Glutamatergic neuron (in vitro differentiated cells): ENCODE results near the gene HYI. TPM values are rescaled to one million over a fixed set of nuclear protein-coding genes. Genes with fewer than 3 reads are reported as not detected.

ENCODE experiments used
- microRNA-seq: library from miRNA; unstranded; fragments of <30 nt; microRNA quantifications from one replicate; pipeline ENCODE4, GENCODE V29; 2020; ENCODE audit not compliant: unreplicated experiment
- total RNA-seq: library from RNA; stranded (reverse); fragmentation: NEBNext Ultra II Directional; extraction: Animal tissue kit (Norgen Biotek cat#: 25700); gene quantifications from one replicate; pipeline ENCODE4 v1.2.1, GENCODE V29; 2021; ENCODE audit not compliant: unreplicated experiment

Gene HYI
- total RNA-seq, 1 donor from 2014 or later, result 18.7 TPM

Small RNA genes within 50 kb of the gene (microRNA-seq; reads per million reads assigned to microRNA genes)
- gene MIR6735, result 8.7 reads per million, percentile 45 among the genes with 10 or more reads in this experiment

Other genes with a start within 250 kb of the HYI start
- not detected for gene TMEM125, start 183.9 kb downstream of the HYI start, total RNA-seq
- gene C1orf210, start 168.3 kb downstream of the HYI start, total RNA-seq, result not detected
- 11.3 TPM for gene TIE1, start 152.9 kb downstream of the HYI start, total RNA-seq
- not detected for gene MPL, start 116.1 kb downstream of the HYI start, total RNA-seq
- 22.5 TPM for gene CDC20, start 95.0 kb downstream of the HYI start, total RNA-seq
- gene ELOVL1, start 85.9 kb downstream of the HYI start, total RNA-seq, result 18.7 TPM
- gene MED8, start 64.1 kb downstream of the HYI start, total RNA-seq, result 39.1 TPM
- 85.3 TPM for gene SZT2, start 64.0 kb downstream of the HYI start, total RNA-seq
- gene PTPRF, start 77.0 kb upstream of the HYI start, total RNA-seq, result 171 TPM
- 112 TPM for gene KDM4A, start 196.2 kb upstream of the HYI start, total RNA-seq